Neuronal stem cell (in vitro differentiated cells): ENCODE data around the gene STAB1.

Source experiments
- DNase-seq: peaks from one replicate; pipeline ENCODE4 v3.0.0-alpha.2; 2013; ENCODE audit warnings: low spot score
- H2AFZ ChIP-seq: one replicate; pipeline ENCODE4 v1.6.1; 2013; ENCODE audit warnings: mild to moderate bottlenecking, low read length, inconsistent platforms
- H2AK5ac ChIP-seq: 2 replicates; pipeline ENCODE4 v1.6.1; 2013; ENCODE audit warnings: low read depth, mild to moderate bottlenecking, inconsistent platforms, low read length, moderate library complexity, mixed read lengths
- H2BK120ac ChIP-seq: 2 replicates; pipeline ENCODE4 v1.6.1; 2013; ENCODE audit warnings: low read depth, mild to moderate bottlenecking, inconsistent platforms, low read length, moderate library complexity, mixed read lengths
- H2BK12ac ChIP-seq: one replicate; pipeline ENCODE4 v1.6.1; 2013; ENCODE audit warnings: low read length, inconsistent platforms
- H2BK15ac ChIP-seq: 2 replicates; pipeline ENCODE4 v1.6.1; 2013; ENCODE audit warnings: mild to moderate bottlenecking, low read length, inconsistent platforms, mixed read lengths
- H2BK5ac ChIP-seq: one replicate; pipeline ENCODE4 v1.6.1; 2013; ENCODE audit warnings: inconsistent platforms, mild to moderate bottlenecking, low read length, moderate library complexity
- H3K14ac ChIP-seq: one replicate; pipeline ENCODE4 v1.6.1; 2013; ENCODE audit warnings: low read length, inconsistent platforms
- H3K18ac ChIP-seq: 2 replicates; pipeline ENCODE4 v1.6.1; 2013; ENCODE audit warnings: low read length, inconsistent platforms
- H3K23ac ChIP-seq: 2 replicates; pipeline ENCODE4 v1.6.1; 2013; ENCODE audit warnings: low read depth, mild to moderate bottlenecking, mixed read lengths, low read length, inconsistent platforms; ENCODE audit not compliant: poor library complexity
- H3K27ac ChIP-seq: replicated peaks from 3 replicates; pipeline ENCODE4 v1.5.1; 2013; ENCODE audit warnings: low read length, inconsistent platforms
- H3K27me3 ChIP-seq, 3 experiments: 2 replicates each; pipeline ENCODE4 v1.6.1; 2013; ENCODE audit warnings: low read length in 3 of 3, mild to moderate bottlenecking in 2 of 3, inconsistent platforms in 1 of 3, low read depth in 1 of 3, mixed read lengths in 1 of 3, moderate library complexity in 1 of 3; ENCODE audit not compliant: control insufficient read depth in 3 of 3, insufficient read depth in 3 of 3
- H3K36me3 ChIP-seq, 2 donors: replicated peaks in 1 of 2; 2 replicates each; pipeline ENCODE4 v1.6.1; 2013; ENCODE audit warnings: low read length in 2 of 2; ENCODE audit not compliant: control insufficient read depth in 2 of 2, insufficient read depth in 2 of 2
- H3K4ac ChIP-seq: 2 replicates; pipeline ENCODE4 v1.6.1; 2013; ENCODE audit warnings: inconsistent platforms, mild to moderate bottlenecking, low read length, moderate library complexity
- H3K4me1 ChIP-seq, 2 donors: 1 replicate in 1 of 2; 2 replicates in 1 of 2; pipeline ENCODE4 v1.6.1; 2013; ENCODE audit warnings: low read length in 2 of 2, low read depth in 1 of 2; ENCODE audit not compliant: control insufficient read depth in 2 of 2, insufficient read depth in 1 of 2
- H3K4me2 ChIP-seq: one replicate; pipeline ENCODE4 v1.6.1; 2013; ENCODE audit warnings: mild to moderate bottlenecking, low read length, inconsistent platforms; ENCODE audit not compliant: insufficient read depth, poor library complexity, severe bottlenecking
- H3K4me3 ChIP-seq, 2 donors: 2 replicates each; pipeline ENCODE4 v1.5.1; 2013; ENCODE audit warnings: low read length in 2 of 2, mild to moderate bottlenecking in 2 of 2, inconsistent platforms in 1 of 2, moderate library complexity in 1 of 2
- H3K79me1 ChIP-seq: one replicate; pipeline ENCODE4 v1.6.1; 2013; ENCODE audit warnings: low read depth, mild to moderate bottlenecking, inconsistent platforms, low read length, moderate library complexity
- H3K9ac ChIP-seq: one replicate; pipeline ENCODE4 v1.6.1; 2013; ENCODE audit warnings: mild to moderate bottlenecking, low read depth, low read length, inconsistent platforms; ENCODE audit not compliant: poor library complexity
- H3K9me3 ChIP-seq, 2 donors: replicated peaks in 1 of 2; 2 replicates each; pipeline versions ENCODE3 to v1.6.1; 2013; ENCODE audit warnings: low read length in 2 of 2, mild to moderate bottlenecking in 2 of 2, inconsistent platforms in 1 of 2, low read depth in 1 of 2, mixed read lengths in 1 of 2, moderate library complexity in 1 of 2; ENCODE audit not compliant: control insufficient read depth in 2 of 2, insufficient read depth in 1 of 2
- H4K8ac ChIP-seq: one replicate; pipeline ENCODE4 v1.6.1; 2013; ENCODE audit warnings: low read depth, mild to moderate bottlenecking, inconsistent platforms, low read length, moderate library complexity
- H4K91ac ChIP-seq: one replicate; pipeline ENCODE4 v1.6.1; 2013; ENCODE audit warnings: low read length, low read depth, mild to moderate bottlenecking, inconsistent platforms; ENCODE audit not compliant: poor library complexity
- WGBS, 2 donors: extraction: QIAGEN DNeasy Blood & Tissue Kit; methylation state at CpG; one replicate each; pipeline ENCODE4 v1.1.7; 2013; ENCODE audit warnings: missing lambda C conversion rate in 2 of 2, mixed read lengths in 1 of 2; ENCODE audit not compliant: insufficient read length in 2 of 2, insufficient replicate concordance in 1 of 2; ENCODE audit errors: extremely low coverage in 2 of 2; 5-methylcytosine and 5-hydroxymethylcytosine counted together

Gene STAB1

DNA sequence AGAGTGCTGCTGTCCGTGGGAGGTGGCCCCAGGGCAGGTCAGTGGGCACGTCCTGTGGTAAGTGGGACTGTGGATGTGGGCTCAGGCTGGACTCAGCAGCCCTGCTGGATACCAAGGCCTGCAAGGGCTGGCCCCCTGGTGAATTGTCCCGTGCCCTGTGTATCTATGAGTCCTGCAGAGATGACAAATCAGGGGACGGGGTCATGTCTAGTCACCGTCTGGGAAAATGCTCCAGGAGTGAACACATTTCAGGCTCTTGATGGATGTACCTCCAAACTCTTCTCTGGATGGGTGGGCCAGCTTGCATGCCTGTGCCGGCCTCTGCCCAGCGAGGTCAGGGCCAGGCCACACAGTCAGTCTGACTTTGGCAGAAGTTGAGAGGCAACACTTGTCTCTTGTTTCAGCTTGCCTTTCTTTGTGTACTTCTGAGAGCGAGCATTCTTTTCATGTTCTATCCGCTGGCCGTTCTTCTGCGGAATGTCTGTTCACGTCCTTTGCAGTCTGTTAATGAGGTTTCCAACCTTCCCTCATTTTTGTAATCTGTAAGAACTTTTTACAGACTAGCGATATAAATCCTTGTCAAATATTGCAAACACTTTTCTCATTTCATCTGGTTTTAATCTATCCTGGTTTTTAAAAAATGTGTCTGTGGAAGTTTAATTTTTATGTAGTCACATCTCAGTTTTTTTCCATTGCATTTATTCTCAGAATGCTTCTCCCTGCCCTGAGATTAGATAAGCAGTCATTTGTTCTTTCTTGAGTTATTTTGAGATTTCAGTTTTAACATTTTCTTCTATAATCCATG lies 11.4 kb upstream of the STAB1 start:
- no peak overlapping the region for H2BK12ac ChIP-seq
- no peak overlapping the region for H3K18ac ChIP-seq
- WGBS, 2 donors, result no CpG with 5 or more reads among the region's 13 CpGs
- H3K4me1 ChIP-seq, result peaks cover 4 to 18% of the 10 kb centered on the region in 2 donors
- peak overlapping the region; percentile 49 for H3K23ac ChIP-seq
- H3K14ac ChIP-seq, result no peak overlapping the region
- H3K79me1 ChIP-seq, result peaks cover 1% of the 10 kb centered on the region
- H3K27ac ChIP-seq, result no peak overlapping the region
- H3K4me3 ChIP-seq, result no peak overlapping the region
- peak overlapping the region; percentile 78 for H3K9ac ChIP-seq
- no peak overlapping the region for H2BK120ac ChIP-seq
- H2BK15ac ChIP-seq, result no peak overlapping the region
- no peak overlapping the region for H3K4me2 ChIP-seq
- no peak overlapping the region for H4K91ac ChIP-seq
- H4K8ac ChIP-seq, result no peak overlapping the region
- no peak overlapping the region for H2AFZ ChIP-seq
- H3K4ac ChIP-seq, result no peak overlapping the region
- no peak for DNase-seq
- H2AK5ac ChIP-seq, result peak overlapping the region; percentile 27
- no peaks in the 10 kb centered on the region for H3K9me3 ChIP-seq
- H3K36me3 ChIP-seq, result peaks cover 73 to 97% of the 10 kb centered on the region in 2 donors
- H2BK5ac ChIP-seq, result peak overlapping the region; percentile 26
- H3K27me3 ChIP-seq, result no peaks in the 10 kb centered on the region

DNA sequence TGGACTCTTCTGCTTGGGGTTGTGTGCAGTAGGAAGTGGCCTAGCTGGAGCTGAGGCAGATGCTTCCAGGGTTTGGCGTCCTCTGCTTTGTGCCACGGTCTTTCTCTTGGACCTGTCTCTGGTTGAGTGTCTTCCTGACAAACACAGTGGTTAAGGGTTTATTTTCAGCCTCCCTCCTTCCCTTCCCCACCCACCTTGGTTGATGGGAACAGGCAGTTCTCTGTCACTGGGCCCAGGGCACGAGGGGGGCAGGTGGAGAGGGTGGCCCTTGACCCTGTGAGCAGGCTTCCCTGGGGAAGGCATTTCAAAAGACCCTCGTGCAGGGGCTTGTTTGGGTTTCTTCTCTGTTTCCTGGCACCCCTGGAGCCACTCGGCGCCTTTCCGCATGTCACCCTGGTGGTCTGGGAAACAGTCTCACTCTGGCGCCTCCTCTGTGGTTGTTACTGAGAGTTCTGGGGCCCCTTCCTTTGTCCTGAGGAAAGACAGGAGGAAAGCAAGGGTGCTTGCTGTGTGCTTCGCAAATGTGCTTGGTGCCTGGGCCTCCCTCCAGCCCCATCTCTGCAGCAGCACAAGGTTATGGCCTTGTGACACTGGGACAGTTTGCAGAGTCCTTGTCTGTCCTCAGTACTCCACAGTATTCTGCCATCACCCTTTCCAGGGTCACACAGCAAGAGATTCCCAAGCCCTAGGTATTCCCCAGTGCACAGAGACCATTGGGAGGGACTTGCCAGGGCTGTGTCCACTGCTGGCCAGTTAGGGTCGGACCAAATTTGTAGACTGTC lies 10.3 kb upstream of the STAB1 start:
- H3K4me1 ChIP-seq, result peaks cover 4 to 18% of the 10 kb centered on the region in 2 donors
- no peak overlapping the region for H3K27ac ChIP-seq
- no peak overlapping the region for H2BK15ac ChIP-seq
- no peak overlapping the region for H2BK12ac ChIP-seq
- no peak overlapping the region for H3K4me3 ChIP-seq
- H3K9me3 ChIP-seq, result no peaks in the 10 kb centered on the region
- no peak overlapping the region for H4K91ac ChIP-seq
- H3K23ac ChIP-seq, result no peak overlapping the region
- H3K4me2 ChIP-seq, result no peak overlapping the region
- H3K14ac ChIP-seq, result no peak overlapping the region
- H2BK120ac ChIP-seq, result no peak overlapping the region
- H3K79me1 ChIP-seq, result peaks cover 1% of the 10 kb centered on the region
- no peaks in the 10 kb centered on the region for H3K27me3 ChIP-seq
- peaks cover 73 to 97% of the 10 kb centered on the region in 2 donors for H3K36me3 ChIP-seq
- H2AFZ ChIP-seq, result no peak overlapping the region
- no peak overlapping the region for H2BK5ac ChIP-seq
- no peak for DNase-seq
- no peak overlapping the region for H3K9ac ChIP-seq
- no CpG with 5 or more reads among the region's 10 CpGs for WGBS, 2 donors
- no peak overlapping the region for H3K4ac ChIP-seq
- no peak overlapping the region for H3K18ac ChIP-seq
- H4K8ac ChIP-seq, result no peak overlapping the region
- no peak overlapping the region for H2AK5ac ChIP-seq

DNA sequence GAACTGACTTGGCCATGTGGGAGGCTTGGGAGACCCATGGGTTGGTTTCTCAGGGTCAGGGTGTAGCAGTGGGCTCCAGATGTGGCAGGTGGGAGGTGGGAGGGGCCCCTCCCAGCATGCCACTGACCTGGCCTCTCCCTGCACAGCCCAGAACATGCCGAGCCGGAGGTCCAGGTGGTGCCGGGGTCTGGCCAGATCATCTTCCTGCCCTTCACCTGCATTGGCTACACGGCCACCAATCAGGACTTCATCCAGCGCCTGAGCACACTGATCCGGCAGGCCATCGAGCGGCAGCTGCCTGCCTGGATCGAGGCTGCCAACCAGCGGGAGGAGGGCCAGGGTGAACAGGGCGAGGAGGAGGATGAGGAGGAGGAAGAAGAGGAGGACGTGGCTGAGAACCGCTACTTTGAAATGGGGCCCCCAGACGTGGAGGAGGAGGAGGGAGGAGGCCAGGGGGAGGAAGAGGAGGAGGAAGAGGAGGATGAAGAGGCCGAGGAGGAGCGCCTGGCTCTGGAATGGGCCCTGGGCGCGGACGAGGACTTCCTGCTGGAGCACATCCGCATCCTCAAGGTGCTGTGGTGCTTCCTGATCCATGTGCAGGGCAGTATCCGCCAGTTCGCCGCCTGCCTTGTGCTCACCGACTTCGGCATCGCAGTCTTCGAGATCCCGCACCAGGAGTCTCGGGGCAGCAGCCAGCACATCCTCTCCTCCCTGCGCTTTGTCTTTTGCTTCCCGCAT lies 7.9 kb upstream of the STAB1 start:
- H3K27me3 ChIP-seq, result no peaks in the 10 kb centered on the region
- no peak for DNase-seq
- H2AK5ac ChIP-seq, result no peak overlapping the region
- H3K14ac ChIP-seq, result peak overlapping the region; percentile 3
- H3K23ac ChIP-seq, result no peak overlapping the region
- H2BK15ac ChIP-seq, result no peak overlapping the region
- H3K4me2 ChIP-seq, result no peak overlapping the region
- WGBS, 2 donors, result no CpG with 5 or more reads among the region's 31 CpGs
- no peak overlapping the region for H3K4ac ChIP-seq
- H2BK12ac ChIP-seq, result no peak overlapping the region
- no peak overlapping the region for H4K8ac ChIP-seq
- H3K18ac ChIP-seq, result no peak overlapping the region
- H3K79me1 ChIP-seq, result peaks cover 1% of the 10 kb centered on the region
- H2AFZ ChIP-seq, result no peak overlapping the region
- peaks cover 4 to 18% of the 10 kb centered on the region in 2 donors for H3K4me1 ChIP-seq
- H3K9me3 ChIP-seq, result no peaks in the 10 kb centered on the region
- no peak overlapping the region for H4K91ac ChIP-seq
- no peak overlapping the region for H3K27ac ChIP-seq
- H3K4me3 ChIP-seq, result no peak overlapping the region
- peaks cover 74 to 97% of the 10 kb centered on the region in 2 donors for H3K36me3 ChIP-seq
- H2BK120ac ChIP-seq, result no peak overlapping the region
- peak overlapping the region; percentile 21 for H3K9ac ChIP-seq
- no peak overlapping the region for H2BK5ac ChIP-seq
